Loucy (cell line): ENCODE data around the gene PADI4.

Experiments
- EZH2phosphoT487 ChIP-seq: fragments of 200-600 bp; IDR thresholded peaks from 2 replicates; pipeline ENCODE4 v1.6.1; 2018; ENCODE audit warnings: antibody characterized with exemption, mild to moderate bottlenecking, moderate library complexity, borderline replicate concordance
- TF ChIP-seq, protein P1 (sequence below): fragments of 200-600 bp; sonication (generic); conservative IDR thresholded peaks from 2 replicates; pipeline ENCODE4 v1.5.1; 2014; ENCODE audit warnings: mild to moderate bottlenecking, antibody characterized with exemption, low read length

DNA sequence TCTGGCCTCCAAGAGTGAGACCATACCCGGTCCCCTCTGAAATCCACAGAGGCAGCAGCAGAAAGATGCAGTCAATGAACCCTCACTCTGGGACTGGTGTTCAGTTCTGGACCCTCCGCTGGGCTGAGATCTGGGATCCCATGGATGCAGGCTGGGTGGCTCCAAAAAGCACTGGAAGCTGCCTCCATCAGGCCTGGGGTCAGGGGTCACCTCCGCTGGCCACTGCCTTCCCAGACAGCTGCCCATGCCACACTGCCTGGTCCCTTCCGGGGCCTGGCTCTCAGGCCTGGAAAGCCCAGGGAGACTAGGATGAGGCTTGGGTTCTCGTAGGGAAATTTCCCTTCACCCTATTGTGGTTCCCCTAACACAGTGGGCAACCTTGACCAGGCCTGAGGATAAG is 21.4 kb upstream of the PADI4 start:
- TF ChIP-seq, protein P1, sequence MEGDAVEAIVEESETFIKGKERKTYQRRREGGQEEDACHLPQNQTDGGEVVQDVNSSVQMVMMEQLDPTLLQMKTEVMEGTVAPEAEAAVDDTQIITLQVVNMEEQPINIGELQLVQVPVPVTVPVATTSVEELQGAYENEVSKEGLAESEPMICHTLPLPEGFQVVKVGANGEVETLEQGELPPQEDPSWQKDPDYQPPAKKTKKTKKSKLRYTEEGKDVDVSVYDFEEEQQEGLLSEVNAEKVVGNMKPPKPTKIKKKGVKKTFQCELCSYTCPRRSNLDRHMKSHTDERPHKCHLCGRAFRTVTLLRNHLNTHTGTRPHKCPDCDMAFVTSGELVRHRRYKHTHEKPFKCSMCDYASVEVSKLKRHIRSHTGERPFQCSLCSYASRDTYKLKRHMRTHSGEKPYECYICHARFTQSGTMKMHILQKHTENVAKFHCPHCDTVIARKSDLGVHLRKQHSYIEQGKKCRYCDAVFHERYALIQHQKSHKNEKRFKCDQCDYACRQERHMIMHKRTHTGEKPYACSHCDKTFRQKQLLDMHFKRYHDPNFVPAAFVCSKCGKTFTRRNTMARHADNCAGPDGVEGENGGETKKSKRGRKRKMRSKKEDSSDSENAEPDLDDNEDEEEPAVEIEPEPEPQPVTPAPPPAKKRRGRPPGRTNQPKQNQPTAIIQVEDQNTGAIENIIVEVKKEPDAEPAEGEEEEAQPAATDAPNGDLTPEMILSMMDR: no peak
- no peak for TF ChIP-seq EZH2phosphoT487
